Measurements from ENCODE around the gene TRIM33. TPM values are rescaled to one million over a fixed set of nuclear protein-coding genes. Genes with fewer than 3 reads are reported as not detected.

Gene TRIM33
- total and polyA plus RNA-seq, 2 of the 13 experiments (the other 11 are each of a cell fraction or from before 2014, with no cell fraction given) = 35.5 to 42.2 TPM

DNA sequence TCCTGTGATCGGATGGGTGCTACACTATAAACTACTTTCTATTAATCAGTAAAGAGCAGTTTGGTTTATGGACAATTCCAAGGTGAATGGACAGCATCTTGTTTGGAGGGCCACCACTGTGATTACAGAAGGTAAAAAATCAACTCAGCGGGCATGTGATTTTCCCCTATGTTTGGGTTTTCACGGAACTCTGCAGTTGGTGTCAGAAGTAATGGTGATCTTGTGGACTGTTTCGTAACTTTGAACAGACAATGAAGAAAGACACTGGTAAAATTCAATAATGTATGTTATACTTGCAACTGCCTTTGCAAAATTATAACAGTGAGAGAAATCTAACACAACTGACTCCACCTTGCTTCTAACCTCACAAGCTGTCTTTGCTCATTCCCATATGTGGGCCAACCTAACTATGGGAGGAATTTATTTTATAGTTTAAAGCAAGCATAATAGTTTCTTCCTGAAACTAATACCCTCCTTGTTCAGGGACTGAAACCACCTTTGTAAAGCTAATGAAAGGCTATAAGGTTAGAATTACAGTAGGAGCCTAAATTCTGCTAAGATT lies 53.2 kb downstream of the TRIM33 start (continued):
- TF ChIP-seq, protein P1, sequence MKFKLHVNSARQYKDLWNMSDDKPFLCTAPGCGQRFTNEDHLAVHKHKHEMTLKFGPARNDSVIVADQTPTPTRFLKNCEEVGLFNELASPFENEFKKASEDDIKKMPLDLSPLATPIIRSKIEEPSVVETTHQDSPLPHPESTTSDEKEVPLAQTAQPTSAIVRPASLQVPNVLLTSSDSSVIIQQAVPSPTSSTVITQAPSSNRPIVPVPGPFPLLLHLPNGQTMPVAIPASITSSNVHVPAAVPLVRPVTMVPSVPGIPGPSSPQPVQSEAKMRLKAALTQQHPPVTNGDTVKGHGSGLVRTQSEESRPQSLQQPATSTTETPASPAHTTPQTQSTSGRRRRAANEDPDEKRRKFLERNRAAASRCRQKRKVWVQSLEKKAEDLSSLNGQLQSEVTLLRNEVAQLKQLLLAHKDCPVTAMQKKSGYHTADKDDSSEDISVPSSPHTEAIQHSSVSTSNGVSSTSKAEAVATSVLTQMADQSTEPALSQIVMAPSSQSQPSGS (CRISPR knock-in tag; IDR thresholded peaks at IDR 0.05) = no peak
- TF ChIP-seq ATRX (CRISPR knock-in tag; IDR thresholded peaks at IDR 0.05; ENCODE audit: borderline replicate concordance) (no peak), PREB (CRISPR knock-in tag; IDR thresholded peaks at IDR 0.05) (no peak), KLF6 (CRISPR knock-in tag; IDR thresholded peaks at IDR 0.05) (no peak), RBM39 (IDR thresholded peaks at IDR 0.05; ENCODE audit: low read depth, low read length, poor library complexity, severe bottlenecking) (no peak), MTA3 (CRISPR knock-in tag; IDR thresholded peaks at IDR 0.05) (no peak), HOXA3 (CRISPR knock-in tag; IDR thresholded peaks at IDR 0.05) (peak; percentile 28; the same call in 1 of the 2 replicates), GPN1 (CRISPR knock-in tag; IDR thresholded peaks at IDR 0.05; ENCODE audit: borderline replicate concordance) (no peak), SETDB1 (CRISPR knock-in tag; IDR thresholded peaks at IDR 0.05; ENCODE audit: borderline replicate concordance) (no peak), MAFG (CRISPR knock-in tag; IDR thresholded peaks at IDR 0.05) (no peak), TBX3 (IDR thresholded peaks at IDR 0.05; ENCODE audit: borderline replicate concordance) (no peak), ZNF598 (CRISPR knock-in tag; IDR thresholded peaks at IDR 0.05; ENCODE audit: borderline replicate concordance) (no peak), SCMH1 (CRISPR knock-in tag; IDR thresholded peaks at IDR 0.05; ENCODE audit: borderline replicate concordance) (no peak), YEATS4 (CRISPR knock-in tag; IDR thresholded peaks at IDR 0.05; ENCODE audit: borderline replicate concordance) (no peak), ZNF552 (CRISPR knock-in tag; IDR thresholded peaks at IDR 0.05; ENCODE audit: borderline replicate concordance) (no peak), ZNF709 (CRISPR knock-in tag; IDR thresholded peaks at IDR 0.05) (no peak), NRL (CRISPR knock-in tag; IDR thresholded peaks at IDR 0.05; ENCODE audit: borderline replicate concordance) (no peak), HNRNPLL (IDR thresholded peaks at IDR 0.05; ENCODE audit: low read depth, low read length, poor library complexity, severe bottlenecking) (no peak), FOXP1 (IDR thresholded peaks at IDR 0.05) (no peak), FOXP1 (CRISPR knock-in tag; IDR thresholded peaks at IDR 0.05) (peak; percentile 62; the same call in 1 of the 2 replicates), ZNF382 (CRISPR knock-in tag; IDR thresholded peaks at IDR 0.05; ENCODE audit: borderline replicate concordance) (no peak), ATF6 (CRISPR knock-in tag; conservative IDR thresholded peaks at IDR 0.05) (no peak), ZBTB49 (CRISPR knock-in tag; IDR thresholded peaks at IDR 0.05; ENCODE audit: borderline replicate concordance) (no peak), LCORL (IDR thresholded peaks at IDR 0.05) (no peak), LCORL (CRISPR knock-in tag; IDR thresholded peaks at IDR 0.05) (no peak)
